Measurements from ENCODE around the gene RAB17. TPM values are rescaled to one million over a fixed set of nuclear protein-coding genes. Genes with fewer than 3 reads are reported as not detected.

RAB17 gene
- total RNA-seq, 4 donors from 2014 or later: 37.6 to 88.1 (median 70.1) TPM

Small RNAs within 50 kb of the gene (small RNA-seq; reads per million reads assigned to genes)
- not detected for gene RNU6-1140P

Other genes with a start within 250 kb of the RAB17 start
- 100 to 1,000 TPM in 3 of 4 donors, 10 to 100 TPM in 1; 82.6 to 168 (median 146) TPM for gene COL6A3, start 176.6 kb downstream of the RAB17 start, total RNA-seq
- 100 to 1,000 TPM in 1 of 4 donors, 10 to 100 TPM in 3; 41.3 to 107 (median 58.6) TPM for gene MLPH, start 103.5 kb downstream of the RAB17 start, total RNA-seq
- gene PRLH, start 24.2 kb downstream of the RAB17 start, total RNA-seq: not detected
- gene LRRFIP1, start 36.9 kb upstream of the RAB17 start, total RNA-seq: 100 to 1,000 TPM in 2 of 4 donors, 10 to 100 TPM in 2; 76.1 to 113 (median 96.6) TPM
- gene RBM44, start 208.0 kb upstream of the RAB17 start, total RNA-seq: 1 to 10 TPM in 3 of 4 donors, under 1 TPM in 1; 0.89 to 4.1 (median 1.5) TPM

Measured in thyroid gland (tissue), 4 donors.